Smooth muscle cell (in vitro differentiated cells): ENCODE data around the gene EYS. TPM values are rescaled to one million over a fixed set of nuclear protein-coding genes. Genes with fewer than 3 reads are reported as not detected.

Experiments used
- DNase-seq: peaks from one replicate; lab custom pipeline; 2025; ENCODE audit not compliant: unreplicated experiment; lab: John Stamatoyannopoulos, UW
- H2AFZ ChIP-seq: fragments of 200-600 bp; sonication (generic); 2 replicates; pipeline ENCODE4 v1.6.0; 2016; ENCODE audit warnings: antibody characterized with exemption, low read depth, mild to moderate bottlenecking
- H3F3A ChIP-seq: fragments of 200-600 bp; sonication (generic); 2 replicates; pipeline ENCODE4 v1.6.0; 2017; ENCODE audit warnings: antibody characterized with exemption, low read depth
- H3K27ac ChIP-seq: fragments of 200-600 bp; sonication (generic); 2 replicates; pipeline ENCODE4 v1.5.1; 2016; ENCODE audit warnings: low read depth, mild to moderate bottlenecking
- H3K27me3 ChIP-seq: fragments of 200-600 bp; sonication (generic); 2 replicates; pipeline ENCODE4 v1.6.1; 2016; ENCODE audit warnings: low read depth, mild to moderate bottlenecking
- H3K36me3 ChIP-seq: fragments of 200-600 bp; sonication (generic); 2 replicates; pipeline ENCODE4 v1.5.1; 2016; ENCODE audit warnings: low read depth
- H3K4me1 ChIP-seq: fragments of 200-600 bp; sonication (generic); 2 replicates; pipeline ENCODE4 v1.5.1; 2016; ENCODE audit warnings: low read depth
- H3K4me2 ChIP-seq: fragments of 200-600 bp; sonication (generic); 2 replicates; pipeline ENCODE4 v1.6.0; 2016; ENCODE audit warnings: mild to moderate bottlenecking
- H3K4me3 ChIP-seq: fragments of 200-600 bp; sonication (generic); 2 replicates; pipeline ENCODE4 v1.5.1; 2016; ENCODE audit warnings: mild to moderate bottlenecking
- H3K79me2 ChIP-seq: fragments of 200-600 bp; sonication (generic); 2 replicates; pipeline ENCODE4 v1.6.0; 2016; ENCODE audit warnings: low read depth, mild to moderate bottlenecking
- H3K9ac ChIP-seq: fragments of 200-600 bp; sonication (generic); 2 replicates; pipeline ENCODE4 v1.6.0; 2016; ENCODE audit warnings: low read depth
- H3K9me3 ChIP-seq: fragments of 200-600 bp; sonication (generic); replicated peaks from 2 replicates; pipeline ENCODE4 v1.5.1; 2016; ENCODE audit warnings: low read depth
- H4K20me1 ChIP-seq: fragments of 200-600 bp; sonication (generic); 2 replicates; pipeline ENCODE4 v1.6.0; 2016; ENCODE audit warnings: low read depth
- CTCF ChIP-seq: fragments of 200-600 bp; sonication (generic); IDR thresholded peaks from 2 replicates; pipeline ENCODE4 v1.5.1; 2017; ENCODE audit warnings: borderline replicate concordance, mild to moderate bottlenecking, antibody characterized with exemption; ENCODE audit not compliant: insufficient read depth, poor library complexity, severe bottlenecking
- WGBS: methylation state at CpG from one replicate; pipeline ENCODE4 v1.1.7; 2016; ENCODE audit warnings: low lambda C conversion rate; 5-methylcytosine and 5-hydroxymethylcytosine counted together
- polyA plus RNA-seq: library from polyadenylated mRNA; unstranded; fragments of >200 nt; fragmentation: Nextera tagmentation; extraction: Ambion mirVana; gene quantifications from 2 replicates; pipeline ENCODE4 v1.2.1, GENCODE V29; 2016
- total RNA-seq: library from RNA; depleted of rRNA; stranded (reverse); fragments of >200 nt; gene quantifications from 2 replicates; pipeline ENCODE4 v1.2.3, GENCODE V29; 2014

EYS gene
- total and polyA plus RNA-seq, 2 experiments from 2014 or later = 0.07 to 0.18 TPM

- no peak overlapping the region for H3K27ac ChIP-seq
- H4K20me1 ChIP-seq = no peaks in the 10 kb centered on the region
- no peaks in the 10 kb centered on the region for H3F3A ChIP-seq
- no peak overlapping the region for H2AFZ ChIP-seq
- DNase-seq = no peak
- 37% methylated on average over 1 of the region's 1 CpG for WGBS
- TF ChIP-seq CTCF = no peak
- no peak overlapping the region for H3K9ac ChIP-seq
- no peaks in the 10 kb centered on the region for H3K27me3 ChIP-seq
- no peaks in the 10 kb centered on the region for H3K9me3 ChIP-seq
- H3K36me3 ChIP-seq = no peaks in the 10 kb centered on the region
- H3K4me1 ChIP-seq = no peaks in the 10 kb centered on the region
- H3K79me2 ChIP-seq = no peaks in the 10 kb centered on the region
- no peak overlapping the region for H3K4me3 ChIP-seq
- H3K4me2 ChIP-seq = no peak overlapping the region
These were observed 1063.0 kb downstream of the EYS start for GRCh38 chr6:64644024-64644423.

DNA sequence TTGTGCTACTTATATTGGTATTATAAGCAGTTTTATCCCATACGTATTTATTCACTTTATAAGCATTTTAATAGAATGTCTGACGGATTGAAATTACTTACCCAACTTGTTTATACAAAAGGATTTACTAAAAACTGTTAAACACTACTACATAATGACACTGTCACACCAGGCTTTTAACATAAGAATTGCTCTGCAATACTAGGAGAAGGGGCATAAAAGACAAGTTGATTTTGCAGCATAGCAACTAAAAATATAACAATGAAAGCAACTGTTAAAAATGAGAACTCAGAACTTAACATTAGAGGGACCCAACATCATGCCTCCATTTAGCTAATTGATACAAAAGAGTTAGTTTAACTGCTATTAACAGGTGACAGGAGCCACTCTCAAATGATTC lies 1076.1 kb downstream of the EYS start:
- Histone ChIP-seq H3K4me1 (no peaks in the 10 kb centered on the region), H3K9ac (no peak overlapping the region), H3K36me3 (no peaks in the 10 kb centered on the region), H3K27me3 (no peaks in the 10 kb centered on the region), H3K9me3 (no peaks in the 10 kb centered on the region), H4K20me1 (no peaks in the 10 kb centered on the region), H3K27ac (no peak overlapping the region), H3K4me2 (no peak overlapping the region), H3K4me3 (no peak overlapping the region), H3K79me2 (no peaks in the 10 kb centered on the region), H2AFZ (no peak overlapping the region), H3F3A (no peaks in the 10 kb centered on the region)
- WGBS = 45% methylated on average over 2 of the region's 2 CpGs
- DNase-seq = no peak
- no peak for TF ChIP-seq CTCF

DNA sequence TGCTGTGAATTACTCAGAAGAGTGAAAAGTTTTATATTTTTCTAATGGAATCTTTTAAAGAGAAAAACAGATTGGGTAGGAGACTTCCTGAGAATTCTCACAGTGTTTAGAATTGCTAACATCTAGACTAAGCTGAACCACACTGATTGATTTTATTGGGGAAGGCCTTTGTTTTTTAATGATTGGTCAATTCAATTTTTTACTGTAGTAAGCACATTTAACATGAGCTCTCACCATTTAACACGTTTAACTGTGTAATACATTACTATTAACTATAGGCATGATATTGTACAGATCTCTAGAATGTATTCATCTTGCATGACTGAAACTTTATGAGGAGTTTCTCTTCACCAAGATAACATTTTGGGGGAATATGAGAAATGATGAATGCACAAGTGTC lies 1084.1 kb downstream of the EYS start:
- WGBS = 61% methylated on average over 1 of the region's 1 CpG
- no peak for DNase-seq
- H3F3A ChIP-seq = no peaks in the 10 kb centered on the region
- peak overlapping the region; percentile 27 for H2AFZ ChIP-seq
- H4K20me1 ChIP-seq = no peaks in the 10 kb centered on the region
- no peaks in the 10 kb centered on the region for H3K9me3 ChIP-seq
- no peaks in the 10 kb centered on the region for H3K4me1 ChIP-seq
- H3K79me2 ChIP-seq = no peaks in the 10 kb centered on the region
- no peak overlapping the region for H3K4me2 ChIP-seq
- H3K27ac ChIP-seq = no peak overlapping the region
- no peaks in the 10 kb centered on the region for H3K36me3 ChIP-seq
- no peak for TF ChIP-seq CTCF
- no peak overlapping the region for H3K4me3 ChIP-seq
- no peaks in the 10 kb centered on the region for H3K27me3 ChIP-seq
- H3K9ac ChIP-seq = no peak overlapping the region

DNA sequence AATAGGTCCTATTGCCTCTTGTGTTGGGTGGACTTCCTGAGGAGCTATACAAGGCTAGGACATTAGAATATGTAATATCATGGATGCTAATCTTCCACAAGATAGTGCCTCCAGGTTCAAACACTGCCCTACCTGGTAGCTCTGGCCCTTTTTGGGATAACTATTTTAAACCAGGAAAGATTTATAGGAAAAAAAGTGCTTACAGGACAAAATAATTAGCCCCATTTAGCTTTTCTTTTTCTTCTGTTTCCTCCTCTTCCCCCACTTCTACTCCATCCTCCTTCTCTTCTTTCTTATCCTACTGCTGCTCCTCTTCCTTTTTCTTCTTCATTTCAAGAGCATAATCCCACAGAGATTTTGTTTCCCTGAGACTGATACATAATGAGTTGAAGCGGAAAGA lies 1104.0 kb downstream of the EYS start:
- Histone ChIP-seq H3K4me3 (no peak overlapping the region), H3K4me1 (no peaks in the 10 kb centered on the region), H3K27me3 (no peaks in the 10 kb centered on the region), H3K9ac (no peak overlapping the region), H3K4me2 (no peak overlapping the region), H3K36me3 (no peaks in the 10 kb centered on the region), H3F3A (no peaks in the 10 kb centered on the region), H3K79me2 (no peaks in the 10 kb centered on the region), H3K9me3 (no peaks in the 10 kb centered on the region), H2AFZ (no peak overlapping the region), H3K27ac (no peak overlapping the region), H4K20me1 (no peaks in the 10 kb centered on the region)
- WGBS = 93% methylated on average over 1 of the region's 1 CpG
- no peak for TF ChIP-seq CTCF
- no peak for DNase-seq
